MV-4-11 (cell line): ENCODE data around the gene INHA.
A peak's percentile ranks its signal among the peaks of the same experiment; 100 is the strongest.

Source experiments
- DNase-seq: peaks from one replicate; lab custom pipeline; 2025; lab: John Stamatoyannopoulos, UW

INHA gene

GRCh38 chr2:219574484-219575311 is 2.6 kb downstream of the INHA start:
- no peak for DNase-seq

- no peak for DNase-seq
Measured at GRCh38 chr2:219575566-219576504, 3.7 kb downstream of the INHA start.

GRCh38 chr2:219576505-219577388 is 4.6 kb downstream of the INHA start:
- DNase-seq: no peak

GRCh38 chr2:219578811-219579613 is 6.9 kb downstream of the INHA start:
- peak; percentile 84 for DNase-seq

GRCh38 chr2:219581346-219581745 is 9.2 kb downstream of the INHA start:
- DNase-seq: no peak

GRCh38 chr2:219591091-219591490 is 19.0 kb downstream of the INHA start:
- DNase-seq: no peak

- no peak for DNase-seq
Measured at GRCh38 chr2:219592736-219593135, 20.6 kb downstream of the INHA start.

GRCh38 chr2:219593154-219593553 is 21.0 kb downstream of the INHA start:
- no peak for DNase-seq

- peak; percentile 13 for DNase-seq
Measured at GRCh38 chr2:219595256-219595655, 23.1 kb downstream of the INHA start.

- peak; percentile 30 for DNase-seq
Measured at GRCh38 chr2:219596954-219597551, 24.9 kb downstream of the INHA start.

- peak; percentile 96 for DNase-seq
Measured at GRCh38 chr2:219597552-219598307, 25.6 kb downstream of the INHA start, which contains the start of gene STK11IP. STK11IP (plus strand) TSS chr2:219597857; CDS start chr2:219598120, 263 bp downstream.

GRCh38 chr2:219598308-219599078 is 26.4 kb downstream of the INHA start:
- DNase-seq: no peak

GRCh38 chr2:219603771-219604170 is 31.7 kb downstream of the INHA start:
- peak; percentile 86 for DNase-seq

GRCh38 chr2:219605607-219605954 is 33.5 kb downstream of the INHA start:
- no peak for DNase-seq

- no peak for DNase-seq
Measured at GRCh38 chr2:219607931-219608330, 35.8 kb downstream of the INHA start.

GRCh38 chr2:219608399-219608964 is 36.4 kb downstream of the INHA start:
- no peak for DNase-seq

- no peak for DNase-seq
Measured at GRCh38 chr2:219609149-219609750, 37.1 kb downstream of the INHA start.

- no peak for DNase-seq
Measured at GRCh38 chr2:219611306-219611705, 39.2 kb downstream of the INHA start.
